ENCODE results near the gene ZDHHC12.

GRCh38 chr9:128743421-128743820, 19.5 kb upstream of the ZDHHC12 start:
- TF ChIP-seq KDM5A (IDR thresholded peaks at IDR 0.05; ENCODE audit: low read length) (no peak), MAX (IDR thresholded peaks at IDR 0.05) (no peak), ATF2 (IDR thresholded peaks at IDR 0.05; ENCODE audit: low read length) (no peak), POLR2AphosphoS5 (IDR thresholded peaks at IDR 0.05; ENCODE audit: low read depth, low read length) (no peak), POLR2A (IDR thresholded peaks at IDR 0.05; ENCODE audit: control extremely low read depth in 1 of 2, low read depth in 2 of 2, low read length in 2 of 2) (no peak), CTCF (IDR thresholded peaks at IDR 0.05; ENCODE audit: control extremely low read depth in 1 of 3, insufficient read depth in 1 of 3, low read depth in 1 of 3, low read length in 3 of 3) (no peak), RAD21 (IDR thresholded peaks at IDR 0.05 in 1 of 2, conservative IDR thresholded peaks at IDR 0.05 in 1 of 2; ENCODE audit: low read depth in 2 of 2, low read length in 2 of 2) (no peak), BRCA1 (IDR thresholded peaks at IDR 0.05; ENCODE audit: low read depth, low read length) (no peak), KDM1A (IDR thresholded peaks at IDR 0.05; ENCODE audit: borderline replicate concordance, low read length) (no peak), TEAD4 (IDR thresholded peaks at IDR 0.05; ENCODE audit: low read depth, low read length) (no peak), ATF3 (IDR thresholded peaks at IDR 0.05; ENCODE audit: insufficient read depth, low read depth, low read length) (no peak)

Data from H1 (cell line).